ENCODE results near the gene PPAN. TPM values are rescaled to one million over a fixed set of nuclear protein-coding genes. Genes with fewer than 3 reads are reported as not detected.
A peak's percentile ranks its signal among the peaks of the same experiment; 100 is the strongest.

The PPAN gene
- total RNA-seq, 3 donors from 2014 or later = 36.4 to 42.0 (median 40.3) TPM

- H3K36me3 ChIP-seq (ENCODE audit: low read depth) = no peaks in the 10 kb centered on the region
- no peak overlapping the region for H3K4me3 ChIP-seq
- no peak for ATAC-seq
- TF ChIP-seq CTCF (IDR thresholded peaks at IDR 0.05) = no peak
- peaks cover 4% of the 10 kb centered on the region for H3K4me1 ChIP-seq (ENCODE audit: low read depth)
- no peak for DNase-seq
- intact Hi-C loops (cut with DNase I, micrococcal nuclease) = no loop called here
- no peaks in the 10 kb centered on the region for H3K9me3 ChIP-seq
These were observed 40.0 kb downstream of the PPAN start for GRCh38 chr19:10146142-10146541.

DNA sequence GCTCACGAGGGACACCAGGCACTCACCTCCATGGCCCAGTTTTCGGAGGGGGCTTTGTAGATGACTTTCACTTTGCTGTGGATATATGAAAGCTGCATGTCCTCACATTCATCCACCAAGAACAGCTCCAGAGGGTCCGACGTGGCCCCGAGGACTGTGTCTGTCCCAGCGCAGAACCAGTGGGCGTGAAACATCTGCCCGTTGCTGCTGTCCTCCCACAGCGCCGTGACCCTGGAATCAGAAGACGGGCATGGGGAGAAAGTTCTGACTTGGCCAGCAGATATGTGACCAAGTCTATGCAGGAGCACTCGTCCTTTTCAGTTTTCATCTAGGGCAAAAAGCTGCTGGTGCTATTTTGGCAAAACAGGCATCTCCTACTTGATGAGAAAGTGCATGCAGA, 43.3 kb downstream of the PPAN start:
- Histone ChIP-seq H3K36me3 (ENCODE audit: low read depth) (no peaks in the 10 kb centered on the region), H3K4me3 (no peak overlapping the region), H3K4me1 (ENCODE audit: low read depth) (no peaks in the 10 kb centered on the region), H3K9me3 (no peaks in the 10 kb centered on the region)
- TF ChIP-seq CTCF (IDR thresholded peaks at IDR 0.05) = no peak
- intact Hi-C loops (cut with DNase I, micrococcal nuclease) = no loop called here
- ATAC-seq (no peak), DNase-seq (no peak)

DNA sequence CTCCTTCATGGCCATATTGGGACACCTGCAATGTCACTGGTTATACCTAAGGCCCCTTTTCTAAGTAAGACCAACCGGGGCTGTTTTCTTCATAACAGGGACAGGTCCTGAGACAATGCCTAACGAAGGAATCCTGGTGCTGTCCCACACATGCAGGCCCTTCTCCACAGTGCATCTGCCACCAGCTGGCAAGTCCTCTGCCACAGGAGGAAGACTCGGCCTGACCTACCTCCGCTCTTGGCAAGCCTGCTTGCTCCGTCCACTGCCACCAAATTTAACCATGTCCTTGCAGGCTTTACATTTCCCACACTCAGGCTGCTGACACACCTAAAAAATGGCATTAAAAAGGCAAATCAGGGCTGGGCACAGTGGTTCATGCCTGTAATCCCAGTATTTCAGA, 45.4 kb downstream of the PPAN start:
- no peaks in the 10 kb centered on the region for H3K9me3 ChIP-seq
- no peaks in the 10 kb centered on the region for H3K4me1 ChIP-seq (ENCODE audit: low read depth)
- ATAC-seq (no peak), DNase-seq (no peak)
- H3K4me3 ChIP-seq = no peak overlapping the region
- H3K36me3 ChIP-seq (ENCODE audit: low read depth) = no peaks in the 10 kb centered on the region
- no peak for TF ChIP-seq CTCF (IDR thresholded peaks at IDR 0.05)
- intact Hi-C loops (cut with DNase I, micrococcal nuclease) = no loop called here

- no peaks in the 10 kb centered on the region for H3K9me3 ChIP-seq
- ATAC-seq (no peak), DNase-seq (no peak)
- TF ChIP-seq CTCF (IDR thresholded peaks at IDR 0.05) = no peak
- H3K36me3 ChIP-seq (ENCODE audit: low read depth) = no peaks in the 10 kb centered on the region
- no peak overlapping the region for H3K4me3 ChIP-seq
- H3K4me1 ChIP-seq (ENCODE audit: low read depth) = no peaks in the 10 kb centered on the region
- intact Hi-C loops (cut with DNase I, micrococcal nuclease) = no loop called here
These were observed 45.9 kb downstream of the PPAN start for GRCh38 chr19:10152100-10152499.

DNA sequence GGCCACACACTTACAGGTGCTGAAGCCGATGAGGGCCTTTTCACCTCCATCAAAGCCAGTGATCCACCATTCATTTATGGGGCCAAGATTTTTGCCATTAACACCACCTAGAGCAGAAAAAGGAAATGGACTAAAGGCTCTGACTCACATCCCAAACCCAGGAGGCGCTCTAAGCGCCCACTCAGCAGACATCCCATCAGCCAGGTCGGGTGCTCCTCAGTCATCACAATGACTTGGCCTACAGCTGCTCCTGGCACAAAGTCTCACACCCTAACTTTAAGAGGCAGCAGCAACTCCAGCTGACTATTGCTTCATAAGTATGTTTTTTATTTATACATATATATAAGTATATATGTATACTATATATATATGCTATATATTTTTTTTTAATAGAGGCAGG, 49.7 kb downstream of the PPAN start:
- no peak for TF ChIP-seq CTCF (IDR thresholded peaks at IDR 0.05)
- DNase-seq (no peak), ATAC-seq (no peak)
- Histone ChIP-seq H3K9me3 (no peaks in the 10 kb centered on the region), H3K4me3 (no peak overlapping the region), H3K36me3 (ENCODE audit: low read depth) (no peaks in the 10 kb centered on the region), H3K4me1 (ENCODE audit: low read depth) (no peaks in the 10 kb centered on the region)
- intact Hi-C loops (cut with DNase I, micrococcal nuclease) = no loop called here

DNA sequence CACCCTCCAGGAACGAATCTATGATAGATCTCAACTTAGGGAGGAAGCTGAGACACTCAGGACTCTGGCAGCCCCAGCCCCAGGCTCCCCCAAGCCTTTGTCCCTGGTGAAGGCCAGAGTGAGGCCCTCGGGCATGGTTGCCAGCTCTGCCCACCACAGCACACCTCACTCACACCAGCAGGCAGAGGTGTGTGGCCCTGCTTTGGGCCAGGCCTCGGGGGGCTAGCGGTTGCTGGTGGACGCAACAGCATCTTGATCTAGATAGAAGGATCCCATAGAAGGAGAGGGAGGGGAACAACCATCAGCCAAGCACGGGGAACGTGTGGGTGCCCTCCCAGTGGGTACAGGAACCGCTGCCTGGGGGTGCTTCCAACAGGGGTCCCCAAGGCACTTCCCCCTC, 51.9 kb downstream of the PPAN start:
- no peak for TF ChIP-seq CTCF (IDR thresholded peaks at IDR 0.05)
- Histone ChIP-seq H3K4me1 (ENCODE audit: low read depth) (no peaks in the 10 kb centered on the region), H3K36me3 (ENCODE audit: low read depth) (no peaks in the 10 kb centered on the region), H3K4me3 (no peak overlapping the region), H3K9me3 (no peaks in the 10 kb centered on the region)
- intact Hi-C loops (cut with DNase I, micrococcal nuclease) = no loop called here
- ATAC-seq (no peak), DNase-seq (peak in 1 of 3 donors; percentile 5)
